NB4 (cell line): Measurements from ENCODE around the gene HPCAL1.

Experiments used
- DNase-seq: peaks from one replicate; pipeline ENCODE4 v3.0.0; 2010; ENCODE audit warnings: low read depth
- H3K4me3 ChIP-seq: one replicate; pipeline ENCODE4 v1.5.1; 2011; ENCODE audit warnings: mild to moderate bottlenecking, low read depth, low read length, moderate library complexity
- CTCF ChIP-seq: IDR thresholded peaks from one replicate; pipeline ENCODE4 v1.5.1; 2012; ENCODE audit warnings: low read depth, low read length
- MAX ChIP-seq: IDR thresholded peaks from 2 replicates; pipeline ENCODE4 v1.6.1; 2011; ENCODE audit warnings: low read depth, low read length
- MYC ChIP-seq: IDR thresholded peaks from 2 replicates; pipeline ENCODE4 v1.6.1; 2011; ENCODE audit warnings: low read depth, low read length
- POLR2A ChIP-seq: IDR thresholded peaks from 2 replicates; pipeline ENCODE4 v1.6.1; 2011; ENCODE audit warnings: mild to moderate bottlenecking; ENCODE audit not compliant: insufficient read length; ENCODE audit errors: extremely low read depth

Gene HPCAL1

GRCh38 chr2:10400568-10400977 lies 97.9 kb downstream of the HPCAL1 start:
- peak; percentile 89 for DNase-seq
- TF ChIP-seq POLR2A = no peak
- no peak for TF ChIP-seq CTCF
- peak; percentile 88 for TF ChIP-seq MAX
- TF ChIP-seq MYC = peak; percentile 65
- H3K4me3 ChIP-seq = no peak overlapping the region

- TF ChIP-seq CTCF = no peak
- TF ChIP-seq POLR2A = no peak
- no peak overlapping the region for H3K4me3 ChIP-seq
Measured at GRCh38 chr2:10400978-10401951, 98.6 kb downstream of the HPCAL1 start.

GRCh38 chr2:10402062-10402585 lies 99.4 kb downstream of the HPCAL1 start:
- TF ChIP-seq MAX (no peak), MYC (no peak), POLR2A (no peak), CTCF (no peak)
- no peak overlapping the region for H3K4me3 ChIP-seq
- no peak for DNase-seq

More at GRCh38 chr2:10400978-10401951, 98.6 kb downstream of the HPCAL1 start:
- DNase-seq = no peak

GRCh38 chr2:10402653-10403215 lies 100.0 kb downstream of the HPCAL1 start:
- no peak overlapping the region for H3K4me3 ChIP-seq
- DNase-seq = peak; percentile 28
- TF ChIP-seq MAX (no peak), POLR2A (no peak), MYC (no peak), CTCF (no peak)

- DNase-seq = peak; percentile 82
- TF ChIP-seq POLR2A = no peak
- no peak for TF ChIP-seq CTCF
- TF ChIP-seq MAX = no peak
- no peak for TF ChIP-seq MYC
- H3K4me3 ChIP-seq = no peak overlapping the region
Measured at GRCh38 chr2:10404324-10405143, 101.8 kb downstream of the HPCAL1 start.
